ENCODE measurements around the gene PKP4. TPM values are rescaled to one million over a fixed set of nuclear protein-coding genes. Genes with fewer than 3 reads are reported as not detected.

The PKP4 gene, protein sequence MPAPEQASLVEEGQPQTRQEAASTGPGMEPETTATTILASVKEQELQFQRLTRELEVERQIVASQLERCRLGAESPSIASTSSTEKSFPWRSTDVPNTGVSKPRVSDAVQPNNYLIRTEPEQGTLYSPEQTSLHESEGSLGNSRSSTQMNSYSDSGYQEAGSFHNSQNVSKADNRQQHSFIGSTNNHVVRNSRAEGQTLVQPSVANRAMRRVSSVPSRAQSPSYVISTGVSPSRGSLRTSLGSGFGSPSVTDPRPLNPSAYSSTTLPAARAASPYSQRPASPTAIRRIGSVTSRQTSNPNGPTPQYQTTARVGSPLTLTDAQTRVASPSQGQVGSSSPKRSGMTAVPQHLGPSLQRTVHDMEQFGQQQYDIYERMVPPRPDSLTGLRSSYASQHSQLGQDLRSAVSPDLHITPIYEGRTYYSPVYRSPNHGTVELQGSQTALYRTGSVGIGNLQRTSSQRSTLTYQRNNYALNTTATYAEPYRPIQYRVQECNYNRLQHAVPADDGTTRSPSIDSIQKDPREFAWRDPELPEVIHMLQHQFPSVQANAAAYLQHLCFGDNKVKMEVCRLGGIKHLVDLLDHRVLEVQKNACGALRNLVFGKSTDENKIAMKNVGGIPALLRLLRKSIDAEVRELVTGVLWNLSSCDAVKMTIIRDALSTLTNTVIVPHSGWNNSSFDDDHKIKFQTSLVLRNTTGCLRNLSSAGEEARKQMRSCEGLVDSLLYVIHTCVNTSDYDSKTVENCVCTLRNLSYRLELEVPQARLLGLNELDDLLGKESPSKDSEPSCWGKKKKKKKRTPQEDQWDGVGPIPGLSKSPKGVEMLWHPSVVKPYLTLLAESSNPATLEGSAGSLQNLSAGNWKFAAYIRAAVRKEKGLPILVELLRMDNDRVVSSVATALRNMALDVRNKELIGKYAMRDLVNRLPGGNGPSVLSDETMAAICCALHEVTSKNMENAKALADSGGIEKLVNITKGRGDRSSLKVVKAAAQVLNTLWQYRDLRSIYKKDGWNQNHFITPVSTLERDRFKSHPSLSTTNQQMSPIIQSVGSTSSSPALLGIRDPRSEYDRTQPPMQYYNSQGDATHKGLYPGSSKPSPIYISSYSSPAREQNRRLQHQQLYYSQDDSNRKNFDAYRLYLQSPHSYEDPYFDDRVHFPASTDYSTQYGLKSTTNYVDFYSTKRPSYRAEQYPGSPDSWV
- total RNA-seq (ENCODE audit: low replicate concordance) = 25.8 and 33.8 TPM in 2 replicates

DNA sequence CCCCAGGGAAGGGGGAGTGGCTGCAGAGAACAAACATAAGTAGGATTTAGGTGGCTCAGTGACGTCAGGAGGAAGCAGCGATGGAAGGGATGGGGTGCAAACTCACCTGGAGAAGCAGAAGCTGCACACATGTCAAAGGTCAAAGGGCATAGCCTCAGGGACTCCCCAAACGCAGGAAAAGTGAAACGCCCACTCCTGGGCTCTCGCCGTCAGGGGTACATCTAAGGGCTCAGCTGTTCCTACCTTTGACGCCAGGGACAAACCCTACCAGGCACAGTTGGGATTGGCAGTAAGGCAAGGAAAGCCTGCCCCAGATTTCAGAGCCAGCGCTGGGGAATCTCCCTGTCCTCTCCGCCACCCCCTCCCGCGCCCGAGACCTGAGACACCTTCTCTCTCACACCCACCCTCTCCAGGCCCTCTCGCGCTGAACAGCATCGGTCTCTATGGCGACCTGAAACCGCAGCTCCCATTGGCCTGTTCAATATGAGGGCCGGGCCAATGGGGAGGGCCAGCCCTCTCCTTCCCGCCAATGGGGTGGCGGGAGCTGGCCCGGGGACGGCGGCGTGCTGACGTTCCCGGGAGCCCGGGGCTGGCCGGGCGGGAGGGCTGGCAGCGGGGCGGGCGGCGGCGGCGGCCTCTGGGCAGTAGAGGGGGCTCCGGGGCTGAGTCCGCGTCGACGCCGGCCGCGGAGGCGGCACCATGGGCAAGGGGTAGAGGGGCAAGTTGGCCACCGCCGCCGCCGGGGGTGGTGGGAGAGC lies at the start of gene PKP4, which contains the start of gene CCDC148:
TSS of gene PKP4 (plus strand) at position 644 of the 758 bp plus-strand sequence. CDS start 76,233 bp downstream, outside the sequence.
TSS of gene CCDC148 (minus strand) at position 445 of the 758 bp plus-strand sequence. CDS start at position 131, 314 bp downstream.

Other genes with a start within 250 kb of the PKP4 start
- 0.35 and 0.38 TPM in 2 replicates for gene CCDC148, start 199 bp upstream of the PKP4 start, total RNA-seq (ENCODE audit: low replicate concordance)